SJCRH30 (cell line): ENCODE measurements around the gene AMDHD1. TPM values are rescaled to one million over a fixed set of nuclear protein-coding genes. Genes with fewer than 3 reads are reported as not detected.

Experiments
- DNase-seq, 2 experiments: peaks; one replicate each; pipeline ENCODE4 v3.0.0-alpha.2; 2015 to 2020
- H3K27ac ChIP-seq: fragments of 250-450 bp; sonication (Bioruptor Pico); 2 replicates; pipeline ENCODE4 v1.5.1; 2020; ENCODE audit warnings: mild to moderate bottlenecking, moderate library complexity
- H3K27me3 ChIP-seq: fragments of 250-450 bp; sonication (Bioruptor Pico); 2 replicates; pipeline ENCODE4 v1.5.1; 2020; ENCODE audit warnings: mild to moderate bottlenecking, moderate library complexity
- H3K36me3 ChIP-seq: fragments of 250-450 bp; sonication (Bioruptor Pico); 2 replicates; pipeline ENCODE4 v1.5.1; 2020; ENCODE audit warnings: mild to moderate bottlenecking, moderate library complexity
- H3K4me1 ChIP-seq: fragments of 250-450 bp; sonication (Bioruptor Pico); 2 replicates; pipeline ENCODE4 v1.5.1; 2020; ENCODE audit warnings: mild to moderate bottlenecking, moderate library complexity
- H3K4me3 ChIP-seq: fragments of 250-450 bp; sonication (Bioruptor Pico); 2 replicates; pipeline ENCODE4 v1.5.1; 2020; ENCODE audit warnings: mild to moderate bottlenecking, moderate library complexity
- H3K9me3 ChIP-seq: fragments of 250-450 bp; sonication (Bioruptor Pico); replicated peaks from 2 replicates; pipeline ENCODE4 v1.5.1; 2020; ENCODE audit warnings: mild to moderate bottlenecking, moderate library complexity
- total RNA-seq: library from RNA; depleted of rRNA; stranded (reverse); fragments of >200 nt; shearing (Covaris generic); gene quantifications from 2 replicates; pipeline ENCODE4 v1.2.3, GENCODE V29; 2014

The AMDHD1 gene
- total RNA-seq, 1 experiment from 2014 or later = not detected

DNA sequence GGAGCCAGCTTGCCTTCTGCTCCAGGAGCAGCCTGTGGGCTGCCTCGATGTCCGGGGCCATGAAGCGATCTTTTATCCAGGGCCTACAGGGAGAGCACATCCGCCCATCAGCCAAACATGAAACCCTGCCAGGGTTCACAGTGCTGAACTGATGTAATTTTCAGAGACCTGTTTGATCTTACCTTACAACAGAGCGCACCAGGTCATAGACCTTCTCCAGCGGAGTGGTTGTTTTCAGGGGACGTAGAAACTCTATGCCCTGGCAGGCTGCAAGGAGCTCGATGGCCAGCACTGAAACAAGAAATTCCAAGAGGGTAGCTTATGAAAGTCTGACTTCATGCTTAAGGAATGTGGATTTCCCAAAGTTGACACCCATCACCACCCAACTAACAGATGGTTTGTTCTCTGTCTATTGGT, 33.3 kb downstream of the AMDHD1 start:
- no peaks in the 10 kb centered on the region for H3K4me1 ChIP-seq

DNA sequence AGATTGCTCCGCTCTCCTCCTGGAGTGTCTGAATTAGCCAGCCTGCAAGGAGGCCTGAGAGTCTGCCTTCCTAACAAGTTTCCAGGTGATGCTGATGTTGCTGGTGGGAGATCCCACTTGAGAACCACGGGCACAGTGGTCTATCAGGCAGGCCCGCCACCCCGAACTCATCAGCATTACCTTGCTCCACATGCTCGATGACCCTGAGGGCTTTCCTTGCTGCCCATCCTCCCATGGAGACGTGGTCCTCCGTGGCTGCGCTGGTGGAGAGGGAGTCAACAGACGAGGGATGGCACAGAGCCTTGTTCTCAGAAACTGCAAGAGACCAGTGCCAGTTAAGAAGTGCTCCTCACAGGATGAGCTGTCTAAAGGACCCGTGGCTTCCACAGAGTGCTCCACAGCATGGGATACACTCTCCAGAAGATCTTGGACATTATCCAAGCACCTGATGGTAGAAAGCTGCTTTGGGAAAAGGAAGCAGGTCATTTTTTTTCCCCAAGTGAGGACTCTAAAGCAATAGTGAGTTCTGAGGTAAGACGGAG, 34.7 kb downstream of the AMDHD1 start:
- Histone ChIP-seq H3K9me3 (no peaks in the 10 kb centered on the region), H3K36me3 (no peaks in the 10 kb centered on the region), H3K27me3 (no peaks in the 10 kb centered on the region), H3K4me3 (no peak overlapping the region), H3K27ac (no peak overlapping the region), H3K4me1 (no peaks in the 10 kb centered on the region)
- DNase-seq = no peak

More for the DNA sequence above, 33.3 kb downstream of the AMDHD1 start:
- no peaks in the 10 kb centered on the region for H3K9me3 ChIP-seq
- H3K27ac ChIP-seq = no peak overlapping the region
- H3K4me3 ChIP-seq = no peak overlapping the region
- peak in 1 of 2 experiments; percentile 9 for DNase-seq
- no peaks in the 10 kb centered on the region for H3K27me3 ChIP-seq
- H3K36me3 ChIP-seq = no peaks in the 10 kb centered on the region

DNA sequence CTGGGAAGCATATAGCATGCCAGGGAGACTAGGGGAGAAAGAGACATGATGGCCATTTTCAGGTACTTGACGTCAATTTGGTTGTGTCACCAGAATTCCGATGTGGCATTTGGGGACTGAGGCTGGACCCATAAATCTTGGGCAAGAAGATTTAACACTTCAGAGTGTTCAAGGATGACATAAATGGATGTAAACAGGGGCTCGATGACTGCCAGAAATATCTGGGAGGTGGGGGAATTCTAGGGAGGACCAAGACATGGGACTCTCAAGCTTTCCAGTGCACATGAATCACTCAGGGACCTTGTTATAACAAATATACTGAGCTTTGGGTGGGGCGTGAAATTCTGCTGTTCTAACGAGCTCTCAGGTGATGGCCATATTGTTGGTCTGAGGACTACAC, 35.2 kb downstream of the AMDHD1 start:
- Histone ChIP-seq H3K36me3 (no peaks in the 10 kb centered on the region), H3K27ac (no peak overlapping the region), H3K4me1 (no peaks in the 10 kb centered on the region), H3K4me3 (no peak overlapping the region), H3K27me3 (no peaks in the 10 kb centered on the region), H3K9me3 (no peaks in the 10 kb centered on the region)
- DNase-seq = no peak

DNA sequence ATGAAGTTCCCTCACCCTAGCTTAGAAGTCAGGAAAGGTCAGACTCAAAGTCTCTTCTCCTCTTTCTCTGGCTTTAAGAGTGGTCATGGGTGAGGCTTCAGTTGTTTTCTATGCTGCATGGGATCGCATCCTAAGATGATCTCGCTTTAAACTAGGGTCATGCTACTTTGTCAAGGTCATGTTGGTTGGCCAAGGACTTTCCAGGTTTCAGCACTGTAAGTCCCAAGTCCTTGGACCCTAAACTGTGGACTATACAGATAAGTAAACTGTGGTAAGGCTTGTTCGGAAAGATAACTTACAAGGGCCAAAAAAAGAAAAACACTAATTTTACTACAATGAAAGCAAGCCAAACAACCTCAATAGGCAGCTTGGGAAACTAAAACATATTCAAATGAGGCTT, 35.6 kb downstream of the AMDHD1 start:
- no peak overlapping the region for H3K4me3 ChIP-seq
- H3K9me3 ChIP-seq = no peaks in the 10 kb centered on the region
- H3K4me1 ChIP-seq = no peaks in the 10 kb centered on the region
- DNase-seq = no peak
- H3K27ac ChIP-seq = no peak overlapping the region
- H3K27me3 ChIP-seq = no peaks in the 10 kb centered on the region
- H3K36me3 ChIP-seq = no peaks in the 10 kb centered on the region

DNA sequence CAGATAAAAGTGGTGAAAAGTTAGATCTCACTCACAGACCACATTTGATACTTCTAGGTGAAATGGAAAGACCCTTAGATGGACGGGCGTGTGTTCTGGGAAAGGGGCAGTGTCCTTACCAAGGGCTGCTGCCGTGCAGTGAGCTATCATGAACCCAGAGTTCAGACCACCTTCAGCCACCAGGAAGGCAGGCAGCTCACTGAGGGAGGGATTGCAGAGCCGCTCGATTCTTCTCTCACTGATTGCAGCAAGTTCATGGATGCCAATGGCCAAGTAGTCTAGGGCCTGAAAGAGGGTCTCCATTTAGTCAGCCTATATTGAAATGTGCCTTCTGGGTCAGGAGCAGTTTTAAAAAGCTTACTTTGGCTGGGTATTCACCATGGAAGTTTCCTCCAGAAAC, 37.3 kb downstream of the AMDHD1 start:
- Histone ChIP-seq H3K9me3 (no peaks in the 10 kb centered on the region), H3K27ac (no peak overlapping the region), H3K36me3 (no peaks in the 10 kb centered on the region), H3K4me1 (no peaks in the 10 kb centered on the region), H3K27me3 (no peaks in the 10 kb centered on the region), H3K4me3 (no peak overlapping the region)
- DNase-seq = no peak

DNA sequence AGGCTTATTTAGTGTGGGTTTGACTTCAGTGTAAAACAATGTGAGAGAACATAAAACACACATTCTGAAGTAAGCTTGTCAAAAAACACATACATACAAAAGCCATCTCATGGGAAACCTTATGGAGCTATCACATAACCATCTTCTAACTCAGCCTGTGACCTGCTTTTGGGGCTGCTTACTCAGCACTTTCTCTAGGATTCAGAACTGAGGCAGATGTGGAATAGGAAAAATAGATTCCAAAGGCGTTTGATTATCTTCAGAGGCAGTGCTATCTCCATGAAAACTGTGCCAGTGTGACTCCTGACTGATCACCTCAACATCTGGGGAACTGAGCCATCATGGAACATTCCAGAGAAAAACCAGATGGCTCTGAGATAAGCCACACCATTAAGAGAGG, 39.5 kb downstream of the AMDHD1 start:
- no peak for DNase-seq
- no peak overlapping the region for H3K4me3 ChIP-seq
- H3K4me1 ChIP-seq = no peaks in the 10 kb centered on the region
- H3K9me3 ChIP-seq = no peaks in the 10 kb centered on the region
- H3K27ac ChIP-seq = no peak overlapping the region
- H3K27me3 ChIP-seq = no peaks in the 10 kb centered on the region
- H3K36me3 ChIP-seq = no peaks in the 10 kb centered on the region

DNA sequence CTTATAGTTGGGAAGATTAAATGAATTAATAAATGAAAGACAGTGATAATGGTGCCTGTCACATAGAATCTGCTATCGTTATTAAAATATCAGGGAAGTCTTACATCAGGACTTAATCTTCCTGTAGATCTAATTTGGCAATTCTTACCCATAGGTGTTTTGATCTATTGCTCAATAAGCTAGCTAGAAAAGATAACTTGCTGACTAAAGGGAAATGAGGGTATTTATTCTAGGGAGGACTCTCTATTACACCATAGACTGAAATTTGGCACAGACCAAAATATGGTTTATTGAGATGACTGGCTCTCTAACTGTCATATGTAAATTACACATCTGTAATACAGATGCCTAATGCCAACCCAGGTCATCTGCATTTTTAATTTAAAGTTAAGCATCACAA, 41.6 kb downstream of the AMDHD1 start:
- no peak overlapping the region for H3K4me3 ChIP-seq
- no peaks in the 10 kb centered on the region for H3K36me3 ChIP-seq
- H3K27ac ChIP-seq = no peak overlapping the region
- DNase-seq = no peak
- no peaks in the 10 kb centered on the region for H3K27me3 ChIP-seq
- no peaks in the 10 kb centered on the region for H3K9me3 ChIP-seq
- no peaks in the 10 kb centered on the region for H3K4me1 ChIP-seq

DNA sequence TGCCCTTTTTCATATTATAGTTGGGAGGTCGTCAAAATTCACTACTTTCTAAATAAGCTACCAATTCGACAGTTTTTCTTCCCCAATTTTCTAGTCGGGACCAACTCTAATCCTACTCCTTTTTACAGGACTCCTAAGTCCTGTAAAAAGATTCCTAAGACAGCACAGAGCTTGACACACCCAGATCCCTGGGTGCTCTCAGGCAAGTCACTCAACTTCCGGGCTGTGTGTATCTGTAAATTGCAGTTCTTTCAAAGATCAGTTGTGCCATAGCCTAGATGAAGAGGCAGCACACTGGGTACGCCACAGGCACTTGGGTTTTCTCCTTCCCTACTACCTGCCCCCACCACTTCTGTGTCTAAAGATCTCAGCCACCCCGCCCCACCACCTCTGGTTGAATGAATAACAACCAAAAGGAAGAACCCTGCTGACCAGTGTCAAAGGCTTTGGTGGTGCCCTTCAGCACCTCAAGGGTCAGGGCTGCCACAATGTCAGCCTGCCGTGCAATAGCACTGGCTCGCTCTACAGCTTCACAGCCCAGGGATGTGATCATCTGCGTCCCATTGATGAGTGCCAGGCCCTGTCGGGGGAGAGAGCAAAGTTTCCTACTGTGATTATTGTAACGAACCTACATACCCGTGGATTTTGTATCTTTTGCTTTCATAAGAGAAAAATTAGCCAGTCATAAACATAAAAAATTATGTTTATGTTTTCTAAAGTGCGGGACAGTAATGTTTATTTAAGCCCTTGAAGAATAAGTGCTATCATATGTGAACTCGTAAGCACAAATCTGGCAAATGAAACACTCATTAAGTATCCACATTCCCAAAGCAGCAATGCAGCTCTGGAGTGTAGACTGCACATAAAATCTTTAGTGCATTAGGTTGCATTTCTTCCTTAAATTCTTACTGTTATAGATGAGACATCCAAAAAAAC, 43.8 kb downstream of the AMDHD1 start:
- Histone ChIP-seq H3K9me3 (no peaks in the 10 kb centered on the region), H3K36me3 (no peaks in the 10 kb centered on the region), H3K27ac (no peak overlapping the region), H3K4me3 (no peak overlapping the region), H3K27me3 (no peaks in the 10 kb centered on the region), H3K4me1 (no peaks in the 10 kb centered on the region)
- DNase-seq = no peak

DNA sequence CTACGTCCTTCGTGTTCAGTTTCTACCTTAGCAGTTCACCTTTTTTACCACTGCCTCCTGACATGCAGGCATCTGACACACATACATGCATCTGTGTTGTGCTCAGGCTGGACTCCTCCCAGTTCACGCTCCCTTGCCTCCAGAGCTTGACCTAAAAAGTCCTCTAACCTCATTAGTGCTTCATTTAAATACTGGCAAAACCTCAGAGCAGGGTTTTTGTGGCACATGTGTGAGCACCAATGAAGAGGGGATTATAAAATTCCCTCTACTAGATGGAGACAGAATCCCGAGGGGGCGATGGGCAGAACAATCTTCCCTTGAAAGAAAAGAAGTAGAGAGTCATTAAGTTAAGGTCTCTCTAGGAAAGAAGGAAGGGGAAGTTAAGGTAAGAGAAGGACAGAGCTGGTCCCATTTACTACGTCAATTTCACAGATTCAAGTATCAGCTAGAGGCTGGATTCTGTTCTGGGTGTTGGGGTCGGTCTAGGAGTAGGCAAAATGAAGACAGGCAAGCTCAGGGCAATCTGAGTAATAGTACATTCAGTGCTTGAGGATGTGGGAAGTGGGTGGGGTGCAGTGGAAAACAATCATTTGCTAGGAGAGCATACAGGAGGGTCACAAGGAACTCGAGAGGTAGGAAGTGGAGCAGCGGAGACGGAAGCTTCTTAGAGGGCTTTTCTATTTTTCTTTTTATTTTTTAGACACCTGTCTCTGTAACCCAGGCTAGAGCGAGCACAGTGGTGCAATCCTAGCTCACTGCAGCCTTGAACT, 45.6 kb downstream of the AMDHD1 start:
- H3K36me3 ChIP-seq = no peaks in the 10 kb centered on the region
- no peaks in the 10 kb centered on the region for H3K27me3 ChIP-seq
- no peaks in the 10 kb centered on the region for H3K9me3 ChIP-seq
- no peak overlapping the region for H3K4me3 ChIP-seq
- DNase-seq = no peak
- H3K27ac ChIP-seq = no peak overlapping the region
- no peaks in the 10 kb centered on the region for H3K4me1 ChIP-seq

DNA sequence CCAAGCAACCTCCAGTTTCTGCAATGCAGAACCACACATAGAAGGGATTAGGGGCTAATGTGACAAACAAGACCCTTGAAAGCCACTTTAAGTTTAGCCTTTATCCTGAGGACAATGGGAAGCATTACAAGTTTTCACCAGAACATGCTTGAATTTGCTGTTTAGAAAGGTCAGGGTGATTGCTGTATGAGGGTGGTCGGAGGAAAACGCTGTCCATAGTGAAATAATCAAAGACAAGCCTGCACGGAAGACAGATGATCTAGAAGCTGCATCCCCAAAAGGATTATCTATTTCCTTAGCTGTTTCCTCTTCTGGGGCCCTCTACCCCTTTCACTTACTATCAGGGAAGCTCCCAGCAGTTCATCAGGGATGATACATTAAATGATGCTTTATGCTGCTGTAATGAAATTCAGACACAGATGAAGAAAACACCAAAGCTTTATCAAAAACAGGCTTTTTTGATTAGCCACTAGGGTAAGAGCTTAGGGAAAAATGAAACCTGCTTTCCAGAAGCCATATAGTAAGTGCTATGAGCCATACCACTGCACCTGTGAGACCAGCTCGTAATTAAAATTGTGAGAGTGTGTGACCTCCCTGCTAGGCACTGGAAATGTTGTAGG, 46.5 kb downstream of the AMDHD1 start:
- DNase-seq = no peak

DNA sequence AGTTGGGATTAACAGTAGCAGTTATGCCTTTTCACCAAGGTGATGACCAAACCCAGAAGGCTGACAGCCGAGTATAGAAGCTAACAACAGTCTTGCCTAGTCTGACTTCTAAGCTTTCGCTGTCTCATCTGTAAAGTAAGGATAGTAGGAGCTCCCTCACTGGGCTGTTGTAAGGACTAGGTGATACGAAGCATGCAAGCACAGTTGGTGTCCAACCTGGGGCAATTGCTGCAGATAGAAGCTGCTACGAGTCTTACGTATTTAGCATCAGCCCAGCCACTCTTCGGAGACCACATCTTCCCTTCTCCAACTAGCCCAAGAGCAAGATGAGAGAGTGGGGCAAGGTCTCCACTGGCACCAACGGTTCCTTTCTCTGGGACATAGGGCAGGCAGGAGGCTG, 47.0 kb downstream of the AMDHD1 start:
- H3K27ac ChIP-seq = no peak overlapping the region

More for the DNA sequence above, 46.5 kb downstream of the AMDHD1 start:
- no peaks in the 10 kb centered on the region for H3K9me3 ChIP-seq
- H3K4me3 ChIP-seq = no peak overlapping the region
- H3K36me3 ChIP-seq = no peaks in the 10 kb centered on the region
- no peak overlapping the region for H3K27ac ChIP-seq
- H3K4me1 ChIP-seq = no peaks in the 10 kb centered on the region
- no peaks in the 10 kb centered on the region for H3K27me3 ChIP-seq

DNA sequence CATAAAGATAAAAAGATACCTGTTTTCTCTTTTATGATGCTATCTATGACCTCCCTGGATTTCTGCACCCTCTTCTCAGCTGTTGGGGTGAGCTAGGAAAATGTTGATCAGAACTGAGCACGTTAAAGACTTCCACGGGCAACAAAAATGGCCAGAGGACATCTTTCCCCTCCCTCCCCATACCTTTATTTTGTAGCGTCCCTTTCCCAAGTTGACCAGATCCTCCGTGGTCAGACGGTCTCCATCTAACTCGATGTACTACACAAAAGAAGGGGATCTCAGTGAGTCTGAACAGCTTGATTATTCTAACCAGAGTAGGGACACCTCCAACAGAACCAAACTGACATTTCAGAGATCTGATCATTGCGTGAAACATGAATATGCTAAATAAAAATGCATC, 50.8 kb downstream of the AMDHD1 start:
- H3K9me3 ChIP-seq = no peaks in the 10 kb centered on the region
- H3K36me3 ChIP-seq = no peaks in the 10 kb centered on the region
- no peak for DNase-seq
- H3K4me3 ChIP-seq = no peak overlapping the region
- no peaks in the 10 kb centered on the region for H3K4me1 ChIP-seq
- no peak overlapping the region for H3K27ac ChIP-seq
- no peaks in the 10 kb centered on the region for H3K27me3 ChIP-seq

More for the DNA sequence above, 47.0 kb downstream of the AMDHD1 start:
- no peaks in the 10 kb centered on the region for H3K9me3 ChIP-seq
- no peaks in the 10 kb centered on the region for H3K4me1 ChIP-seq
- no peaks in the 10 kb centered on the region for H3K27me3 ChIP-seq
- no peaks in the 10 kb centered on the region for H3K36me3 ChIP-seq
- H3K4me3 ChIP-seq = no peak overlapping the region
- DNase-seq = no peak

DNA sequence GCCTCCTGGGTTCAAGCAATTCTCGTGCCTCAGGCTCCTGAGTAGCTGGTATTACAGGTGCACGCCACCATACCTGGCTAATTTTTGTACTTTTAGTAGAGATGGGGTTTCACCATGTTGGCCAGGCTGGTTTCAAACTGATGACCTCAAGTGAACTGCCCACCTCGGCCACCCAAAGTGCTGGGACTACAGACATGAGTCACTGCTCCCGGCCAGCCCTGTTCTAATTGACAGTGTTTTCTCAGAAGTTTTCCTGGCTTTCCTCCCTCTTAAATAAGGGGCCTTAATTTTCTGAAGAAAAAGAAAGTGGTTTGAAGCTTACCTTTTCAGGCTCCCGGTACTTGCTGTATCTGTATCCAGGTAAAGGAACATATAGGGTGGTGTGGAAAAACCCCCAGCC, 51.3 kb downstream of the AMDHD1 start:
- Histone ChIP-seq H3K27ac (no peak overlapping the region), H3K27me3 (no peaks in the 10 kb centered on the region), H3K9me3 (no peaks in the 10 kb centered on the region), H3K36me3 (no peaks in the 10 kb centered on the region), H3K4me1 (no peaks in the 10 kb centered on the region), H3K4me3 (no peak overlapping the region)
- no peak for DNase-seq

DNA sequence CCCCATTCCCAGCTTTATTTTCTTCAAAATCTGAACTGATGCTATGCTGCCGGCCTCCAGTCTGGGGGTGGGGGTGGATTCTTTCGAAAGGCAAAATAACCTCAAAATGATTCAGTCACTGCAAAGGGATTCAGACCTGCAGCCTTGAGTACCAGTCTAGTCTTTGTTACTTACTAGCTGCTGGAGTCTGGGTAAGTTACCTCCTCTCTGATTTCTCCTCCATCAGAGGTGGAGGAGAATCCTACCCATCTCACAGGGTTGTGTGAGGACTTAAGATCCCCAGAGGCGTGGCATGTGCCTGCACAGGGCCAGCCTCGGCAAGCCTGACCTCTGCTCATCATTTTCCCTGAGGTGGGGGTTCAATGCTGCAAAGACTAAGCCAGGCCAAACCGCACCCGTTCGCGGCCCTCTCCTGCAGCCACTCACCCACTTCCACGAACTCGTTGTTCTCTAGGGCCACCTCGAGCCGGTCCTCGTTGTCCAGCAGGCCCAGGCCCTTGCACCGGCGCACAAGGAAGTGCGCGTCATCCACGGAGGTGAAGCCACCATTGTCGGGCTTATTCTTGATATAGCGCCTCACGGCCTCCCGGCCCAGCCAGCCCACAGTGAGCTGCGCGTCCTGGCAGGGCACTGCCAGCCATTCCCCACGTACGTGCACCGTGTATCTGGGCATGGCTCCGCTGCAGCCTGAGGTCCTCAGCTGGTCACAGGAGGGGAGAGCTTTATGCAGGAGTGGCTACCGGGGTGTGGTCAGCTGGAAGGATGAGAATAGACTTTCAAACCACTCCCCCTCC, 52.3 kb downstream of the AMDHD1 start:
- Histone ChIP-seq H3K9me3 (no peaks in the 10 kb centered on the region), H3K27me3 (no peaks in the 10 kb centered on the region), H3K36me3 (no peaks in the 10 kb centered on the region), H3K27ac (no peak overlapping the region), H3K4me3 (no peak overlapping the region), H3K4me1 (no peaks in the 10 kb centered on the region)
- DNase-seq = no peak
